ENCODE measurements around the gene RAI14. TPM values are rescaled to one million over a fixed set of nuclear protein-coding genes. Genes with fewer than 3 reads are reported as not detected.

RAI14 gene
- total RNA-seq, 1 donor from 2014 or later: 92.7 TPM

- DNase-seq (ENCODE audit: low read depth, low spot score): no peak
- peak overlapping the region; percentile 12 for H3K27ac Mint-ChIP-seq (ENCODE audit: unreplicated experiment)
Measured at GRCh38 chr5:34791761-34792244, 135.7 kb downstream of the RAI14 start.

DNA sequence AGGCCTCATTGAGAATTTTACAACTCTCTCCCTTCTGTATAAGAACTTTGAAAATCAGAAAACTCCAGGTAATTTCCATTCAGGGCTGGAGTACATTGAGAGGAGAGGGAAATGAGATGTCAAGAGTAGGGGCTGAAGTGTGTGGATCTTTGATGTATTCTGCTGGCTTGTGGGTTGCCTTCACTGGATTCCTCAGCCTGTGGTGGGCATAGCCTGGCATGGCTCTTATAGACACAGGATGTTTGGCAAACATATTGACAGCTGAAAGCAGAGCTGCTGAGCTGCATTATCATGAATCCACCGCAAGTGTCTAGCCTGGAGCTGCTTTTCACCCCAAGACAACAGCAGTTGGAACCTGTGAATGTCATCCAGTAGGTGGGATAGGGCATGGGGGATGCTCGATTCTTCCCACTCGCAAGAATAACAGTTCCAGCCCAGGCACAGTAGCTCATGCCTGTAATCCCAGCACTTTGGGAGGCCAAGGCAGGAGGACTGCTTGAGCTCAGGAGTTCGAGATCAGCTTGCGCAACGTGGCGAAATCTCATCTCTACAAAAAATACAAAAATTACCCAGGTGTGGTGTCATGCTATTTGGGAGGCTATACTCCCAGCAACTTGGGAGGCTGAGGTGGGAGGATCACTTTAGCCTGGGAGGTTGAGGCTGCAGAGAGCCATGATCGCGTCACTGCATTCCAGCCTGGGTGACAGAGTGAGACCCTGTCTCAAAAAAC, 146.9 kb downstream of the RAI14 start:
- TF ChIP-seq, protein P1, sequence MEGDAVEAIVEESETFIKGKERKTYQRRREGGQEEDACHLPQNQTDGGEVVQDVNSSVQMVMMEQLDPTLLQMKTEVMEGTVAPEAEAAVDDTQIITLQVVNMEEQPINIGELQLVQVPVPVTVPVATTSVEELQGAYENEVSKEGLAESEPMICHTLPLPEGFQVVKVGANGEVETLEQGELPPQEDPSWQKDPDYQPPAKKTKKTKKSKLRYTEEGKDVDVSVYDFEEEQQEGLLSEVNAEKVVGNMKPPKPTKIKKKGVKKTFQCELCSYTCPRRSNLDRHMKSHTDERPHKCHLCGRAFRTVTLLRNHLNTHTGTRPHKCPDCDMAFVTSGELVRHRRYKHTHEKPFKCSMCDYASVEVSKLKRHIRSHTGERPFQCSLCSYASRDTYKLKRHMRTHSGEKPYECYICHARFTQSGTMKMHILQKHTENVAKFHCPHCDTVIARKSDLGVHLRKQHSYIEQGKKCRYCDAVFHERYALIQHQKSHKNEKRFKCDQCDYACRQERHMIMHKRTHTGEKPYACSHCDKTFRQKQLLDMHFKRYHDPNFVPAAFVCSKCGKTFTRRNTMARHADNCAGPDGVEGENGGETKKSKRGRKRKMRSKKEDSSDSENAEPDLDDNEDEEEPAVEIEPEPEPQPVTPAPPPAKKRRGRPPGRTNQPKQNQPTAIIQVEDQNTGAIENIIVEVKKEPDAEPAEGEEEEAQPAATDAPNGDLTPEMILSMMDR (conservative IDR thresholded peaks at IDR 0.05): no peak
- H3K27ac Mint-ChIP-seq (ENCODE audit: unreplicated experiment): no peak overlapping the region
- H3K4me3 Mint-ChIP-seq: no peak overlapping the region
- H3K36me3 Mint-ChIP-seq (ENCODE audit: low read depth): peaks cover 26% of the 10 kb centered on the region
- H3K4me1 Mint-ChIP-seq: no peaks in the 10 kb centered on the region
- no peak for DNase-seq (ENCODE audit: low read depth, low spot score)
- H3K27me3 Mint-ChIP-seq (ENCODE audit: low read depth): no peaks in the 10 kb centered on the region
- H3K9me3 Mint-ChIP-seq: no peaks in the 10 kb centered on the region

More at GRCh38 chr5:34791761-34792244, 135.7 kb downstream of the RAI14 start:
- H3K4me1 Mint-ChIP-seq: peaks cover 3% of the 10 kb centered on the region
- peaks cover 4% of the 10 kb centered on the region for H3K9me3 Mint-ChIP-seq
- TF ChIP-seq, protein P1 (conservative IDR thresholded peaks at IDR 0.05): no peak
- H3K4me3 Mint-ChIP-seq: no peak overlapping the region
- no peaks in the 10 kb centered on the region for H3K27me3 Mint-ChIP-seq (ENCODE audit: low read depth)
- H3K36me3 Mint-ChIP-seq (ENCODE audit: low read depth): peaks cover 11% of the 10 kb centered on the region

DNA sequence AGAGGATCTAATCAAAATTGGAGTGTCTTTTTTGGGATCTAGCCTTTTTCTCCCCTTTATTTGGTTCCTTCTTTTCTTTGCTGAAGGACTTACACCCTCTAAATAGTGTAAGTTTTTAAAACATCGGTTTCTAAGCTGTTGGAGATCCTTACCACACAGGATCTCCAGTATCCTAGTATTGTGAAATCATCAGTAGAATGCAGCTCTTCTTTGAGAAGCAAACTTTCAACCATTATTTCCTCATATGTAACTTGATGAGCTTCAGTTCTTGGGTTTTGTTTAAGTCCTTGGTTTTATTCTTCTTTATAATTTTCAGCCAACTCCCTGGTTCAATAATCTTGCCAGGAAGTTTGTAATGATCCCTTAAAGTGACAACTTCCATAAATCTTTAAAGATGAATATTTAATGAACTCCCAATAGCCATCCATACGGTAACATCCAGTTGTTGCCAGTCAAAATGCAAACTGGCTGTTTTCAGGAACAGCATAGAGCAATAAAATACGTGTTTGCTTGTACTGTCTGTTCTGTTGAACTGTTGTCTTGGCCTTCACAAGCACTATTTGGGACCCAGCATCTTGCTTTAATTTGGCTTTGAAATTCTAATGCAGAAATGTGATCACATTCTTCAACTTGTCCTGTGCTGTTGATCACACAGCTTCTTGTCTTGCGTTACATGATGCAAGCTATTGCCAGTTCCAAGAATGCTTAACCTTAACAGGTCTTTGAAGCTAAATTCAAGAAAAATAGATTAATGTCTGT, 148.0 kb downstream of the RAI14 start:
- H3K4me3 Mint-ChIP-seq: no peak overlapping the region
- no peaks in the 10 kb centered on the region for H3K4me1 Mint-ChIP-seq
- no peak for DNase-seq (ENCODE audit: low read depth, low spot score)
- no peak overlapping the region for H3K27ac Mint-ChIP-seq (ENCODE audit: unreplicated experiment)
- H3K36me3 Mint-ChIP-seq (ENCODE audit: low read depth): peaks cover 21% of the 10 kb centered on the region
- TF ChIP-seq, protein P1 (conservative IDR thresholded peaks at IDR 0.05): no peak
- no peaks in the 10 kb centered on the region for H3K9me3 Mint-ChIP-seq
- no peaks in the 10 kb centered on the region for H3K27me3 Mint-ChIP-seq (ENCODE audit: low read depth)

GRCh38 chr5:34804913-34805312, 148.8 kb downstream of the RAI14 start:
- no peaks in the 10 kb centered on the region for H3K9me3 Mint-ChIP-seq
- DNase-seq (ENCODE audit: low read depth, low spot score): no peak
- H3K4me3 Mint-ChIP-seq: no peak overlapping the region
- H3K4me1 Mint-ChIP-seq: no peaks in the 10 kb centered on the region
- no peak overlapping the region for H3K27ac Mint-ChIP-seq (ENCODE audit: unreplicated experiment)
- H3K27me3 Mint-ChIP-seq (ENCODE audit: low read depth): no peaks in the 10 kb centered on the region
- H3K36me3 Mint-ChIP-seq (ENCODE audit: low read depth): peaks cover 21% of the 10 kb centered on the region
- TF ChIP-seq, protein P1 (conservative IDR thresholded peaks at IDR 0.05): no peak

- DNase-seq (ENCODE audit: low read depth, low spot score): no peak
- Mint-ChIP-seq H3K36me3 (ENCODE audit: low read depth) (peaks cover 12% of the 10 kb centered on the region), H3K27me3 (ENCODE audit: low read depth) (no peaks in the 10 kb centered on the region), H3K9me3 (no peaks in the 10 kb centered on the region), H3K27ac (ENCODE audit: unreplicated experiment) (no peak overlapping the region), H3K4me3 (no peak overlapping the region), H3K4me1 (peaks cover 6% of the 10 kb centered on the region)
- TF ChIP-seq, protein P1 (conservative IDR thresholded peaks at IDR 0.05): no peak
Measured at GRCh38 chr5:34806532-34806931, 150.4 kb downstream of the RAI14 start.

Measured in neural crest cell (in vitro differentiated cells).